GM18861 (cell line): ENCODE results near the gene NFS1.
"Not testable (repeated sequence)": the region's sequence is repeated elsewhere in the genome, so short reads cannot be mapped to it uniquely, and the experiment has no call there.

Experiments
- ATAC-seq: cut with Tn5 transposase; IDR thresholded peaks from one replicate; pipeline ENCODE4 v1.9.1; 2021; ENCODE audit not compliant: unreplicated experiment

NFS1 gene

DNA sequence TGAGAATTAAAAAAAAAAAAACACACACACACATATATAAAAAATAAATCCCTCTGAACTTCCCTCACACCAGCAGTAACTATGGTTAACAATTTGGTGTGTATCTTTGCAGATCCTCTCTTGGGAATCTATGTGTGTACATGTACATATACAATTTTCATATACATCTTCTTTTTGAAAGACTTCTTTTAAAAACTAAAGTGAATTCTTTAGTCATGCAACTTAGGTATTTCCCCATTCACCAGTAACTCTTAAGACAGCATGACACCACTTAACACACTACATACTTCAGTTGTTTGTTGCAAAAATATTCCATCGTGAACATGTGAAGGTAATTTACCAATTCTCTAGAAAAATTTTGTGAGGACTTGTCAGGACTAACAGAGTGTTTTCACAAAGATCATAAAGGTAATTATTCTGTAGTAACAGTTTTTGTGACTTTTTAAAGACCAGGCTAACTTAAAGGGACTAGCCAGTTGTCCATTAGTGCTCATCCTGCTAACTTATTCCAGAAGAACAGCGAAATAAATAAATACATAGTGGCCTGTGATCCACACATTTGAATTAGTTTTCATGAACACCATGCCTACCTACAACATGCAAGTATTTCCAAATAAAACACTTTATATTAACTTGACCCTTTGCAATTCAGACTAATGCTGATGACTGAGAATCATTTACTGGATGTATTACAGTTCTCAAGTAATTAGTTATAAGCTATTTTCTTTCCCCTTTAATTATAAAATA is 30.9 kb upstream of the NFS1 start:
- no peak for ATAC-seq

- no peak for ATAC-seq
Observed at GRCh38 chr20:35729283-35729807, 30.2 kb upstream of the NFS1 start.

- ATAC-seq, result no peak
Observed at GRCh38 chr20:35726842-35727711, 27.9 kb upstream of the NFS1 start.

DNA sequence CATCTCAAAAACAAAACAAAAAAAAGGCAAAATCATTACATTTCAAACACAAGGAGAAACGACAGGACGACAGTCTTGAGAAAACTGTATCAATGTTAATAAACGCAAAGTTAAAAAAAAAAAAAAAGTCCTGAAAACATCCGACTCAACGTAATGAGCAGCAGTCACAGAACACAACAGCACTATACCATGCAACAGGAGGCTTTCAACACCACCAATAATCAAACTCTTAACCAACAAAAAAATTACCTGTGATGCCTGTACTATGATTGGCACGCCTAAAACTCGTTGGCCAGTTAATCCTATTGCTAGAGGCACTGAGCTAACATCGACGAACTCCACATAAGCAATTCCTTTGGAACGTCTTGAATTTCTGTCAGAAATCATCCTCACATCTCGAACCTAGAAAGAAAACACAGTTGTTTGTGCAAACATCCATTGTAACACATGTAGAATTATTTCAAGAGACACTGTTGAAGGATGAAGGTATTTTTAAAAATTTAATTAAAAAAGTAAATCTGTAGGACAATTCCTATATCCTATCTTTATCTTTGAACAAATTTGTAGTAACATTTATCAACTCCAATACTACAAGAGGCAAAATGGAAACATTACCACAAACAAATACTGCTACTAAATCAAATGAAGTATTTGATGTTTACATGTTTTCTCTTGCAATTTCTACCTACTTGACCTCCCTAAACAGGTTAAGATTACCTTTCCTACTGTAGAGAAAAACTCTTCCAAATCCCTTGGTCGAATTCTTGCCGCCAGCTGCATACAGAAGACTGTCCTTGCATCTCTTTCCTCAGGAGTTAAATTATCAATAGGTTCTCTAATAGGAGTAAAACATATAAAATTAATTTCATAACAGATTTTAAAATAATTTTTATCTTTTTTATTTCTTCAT is 25.4 kb upstream of the NFS1 start:
- ATAC-seq, result no peak

DNA sequence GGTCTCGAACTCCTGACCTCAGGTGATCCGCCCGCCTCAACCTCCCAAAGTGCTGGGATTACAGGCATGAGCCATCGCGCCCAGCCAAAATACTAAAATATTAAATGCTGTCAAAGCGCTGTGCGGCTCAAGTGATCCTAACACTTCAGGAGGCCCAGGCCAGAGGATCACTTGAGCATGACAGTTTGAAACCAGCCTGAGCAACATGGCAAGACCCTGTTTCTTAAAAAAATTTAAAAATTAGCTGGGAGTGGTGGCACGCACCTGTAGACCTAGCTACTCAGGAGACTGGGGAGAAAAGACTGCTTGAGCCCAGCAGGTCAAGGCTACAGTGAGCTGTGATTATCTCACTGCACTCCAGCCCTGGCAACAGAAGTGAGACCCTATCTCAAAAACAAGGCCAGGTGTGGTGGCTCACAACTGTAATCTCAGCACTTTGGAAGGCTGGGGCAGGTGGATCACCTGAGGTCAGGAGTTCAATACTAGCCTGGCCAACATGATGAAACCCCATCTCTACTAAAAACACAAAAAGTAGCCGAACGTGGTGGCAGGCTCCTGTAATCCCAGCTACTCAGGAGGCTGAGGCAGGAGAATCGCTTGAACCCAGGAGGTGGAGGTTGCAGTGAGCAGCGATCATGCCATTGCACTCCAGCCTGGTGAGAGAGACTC is 24.6 kb upstream of the NFS1 start:
- ATAC-seq, result not testable (repeated sequence)

- not testable (repeated sequence) for ATAC-seq
Observed at GRCh38 chr20:35723275-35723639, 24.1 kb upstream of the NFS1 start.

GRCh38 chr20:35721621-35722020 is 22.5 kb upstream of the NFS1 start:
- no peak for ATAC-seq

DNA sequence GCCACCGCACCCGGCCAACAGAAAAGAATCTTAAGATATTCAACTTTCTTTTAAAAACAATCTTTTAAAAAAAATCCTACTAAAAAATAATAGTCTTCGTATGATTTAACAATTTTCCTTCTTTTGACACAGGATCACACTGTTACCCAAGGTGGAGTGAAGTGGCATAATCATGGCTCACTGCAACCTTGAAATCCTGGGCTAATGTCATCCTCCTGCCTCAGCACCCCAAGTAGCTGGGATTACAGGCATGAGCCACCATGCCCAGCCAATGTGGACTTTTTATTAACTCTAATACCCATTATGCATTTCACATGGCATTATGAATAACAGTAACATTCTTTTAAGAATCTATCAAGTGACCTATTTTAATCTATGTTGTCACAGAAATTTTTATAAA is 22.1 kb upstream of the NFS1 start:
- no peak for ATAC-seq

DNA sequence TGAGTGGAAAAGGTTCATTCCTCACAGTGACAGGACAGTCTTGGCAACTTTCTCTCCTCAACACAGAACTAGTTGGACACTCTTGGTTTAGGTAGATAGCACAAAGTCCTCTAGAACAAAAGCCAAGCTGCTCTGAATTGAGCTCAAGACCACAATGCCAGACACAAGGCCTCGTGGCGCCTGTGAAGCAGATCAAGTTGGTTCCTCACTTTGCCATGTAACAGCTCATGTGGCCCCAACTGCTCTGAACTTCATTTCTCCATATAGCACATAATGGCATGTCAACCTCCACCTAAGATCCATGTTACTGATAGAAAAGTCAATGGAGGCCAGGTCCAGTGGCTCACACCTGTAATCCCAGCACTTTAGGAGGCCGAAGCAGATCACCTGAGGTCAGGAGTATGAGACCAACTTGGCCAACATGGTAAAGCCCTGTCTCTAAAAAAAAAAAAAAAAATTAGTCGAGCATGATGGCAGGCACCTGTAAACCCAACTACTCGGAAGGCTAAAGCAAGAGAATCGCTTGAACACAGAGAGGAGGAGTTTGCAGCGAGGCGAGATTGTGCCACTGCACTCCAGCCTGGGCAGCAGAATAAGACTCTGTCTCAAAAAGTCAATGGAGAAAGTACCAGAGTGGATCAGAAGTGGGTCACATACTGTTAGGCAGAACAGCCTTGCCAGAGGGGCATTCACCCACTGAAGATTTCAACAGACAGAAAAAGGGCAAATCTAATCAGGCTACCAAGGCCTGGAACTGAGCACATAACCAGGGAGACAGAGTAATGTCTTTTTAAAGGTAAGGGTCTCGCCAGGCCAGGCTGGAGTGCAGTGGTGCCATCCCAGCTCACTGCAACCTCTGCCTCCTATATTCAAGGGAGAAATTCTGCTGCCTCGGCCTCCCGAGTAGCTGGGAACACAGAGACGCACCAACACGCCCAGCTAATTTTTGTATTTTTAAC is 21.3 kb upstream of the NFS1 start:
- no peak for ATAC-seq

DNA sequence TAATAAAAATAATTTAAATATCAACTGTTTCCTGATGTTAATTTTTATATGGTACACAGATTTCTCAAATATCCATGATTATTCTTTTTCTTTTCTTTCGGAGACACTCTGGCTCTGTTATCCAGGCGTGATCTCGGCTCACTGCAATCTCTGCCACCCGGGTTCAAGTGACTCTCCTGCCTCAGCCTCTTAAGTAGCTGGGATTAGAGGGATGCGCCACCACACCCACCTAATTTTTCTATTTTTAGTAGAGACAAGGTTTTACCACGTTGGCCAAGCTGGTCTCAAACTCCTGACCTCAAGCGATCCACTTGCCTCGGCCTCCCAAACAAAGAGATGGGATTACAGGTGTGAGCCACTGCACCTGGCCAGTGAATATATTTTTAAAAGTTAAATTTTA is 20.6 kb upstream of the NFS1 start:
- ATAC-seq, result no peak

- no peak for ATAC-seq
Observed at GRCh38 chr20:35718972-35719635, 20.0 kb upstream of the NFS1 start.

GRCh38 chr20:35718321-35718720 is 19.2 kb upstream of the NFS1 start:
- ATAC-seq, result not testable (repeated sequence)

DNA sequence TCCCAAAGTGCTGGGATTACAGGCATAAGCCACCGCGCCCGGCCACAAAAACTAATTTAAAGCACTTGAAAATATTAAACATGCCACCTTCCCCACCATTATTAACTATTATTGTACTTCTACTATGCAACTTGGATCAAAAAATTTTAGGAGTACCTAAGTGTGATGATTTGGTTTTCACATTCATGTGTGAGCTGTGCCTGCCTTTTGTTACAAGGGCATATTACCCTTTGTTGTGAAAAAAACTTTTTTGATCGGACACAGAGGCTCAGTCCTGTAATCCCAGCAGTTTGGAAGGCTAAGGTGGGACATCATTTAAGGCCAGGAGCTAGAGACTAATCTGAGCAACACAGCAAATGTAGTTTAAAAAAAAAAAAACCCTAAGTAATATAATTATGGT is 17.2 kb upstream of the NFS1 start:
- ATAC-seq, result no peak

- ATAC-seq, result no peak
Observed at GRCh38 chr20:35715652-35716051, 16.5 kb upstream of the NFS1 start.

GRCh38 chr20:35714127-35714526 is 15.0 kb upstream of the NFS1 start:
- no peak for ATAC-seq

GRCh38 chr20:35713120-35713519 is 14.0 kb upstream of the NFS1 start:
- ATAC-seq, result not testable (repeated sequence)

DNA sequence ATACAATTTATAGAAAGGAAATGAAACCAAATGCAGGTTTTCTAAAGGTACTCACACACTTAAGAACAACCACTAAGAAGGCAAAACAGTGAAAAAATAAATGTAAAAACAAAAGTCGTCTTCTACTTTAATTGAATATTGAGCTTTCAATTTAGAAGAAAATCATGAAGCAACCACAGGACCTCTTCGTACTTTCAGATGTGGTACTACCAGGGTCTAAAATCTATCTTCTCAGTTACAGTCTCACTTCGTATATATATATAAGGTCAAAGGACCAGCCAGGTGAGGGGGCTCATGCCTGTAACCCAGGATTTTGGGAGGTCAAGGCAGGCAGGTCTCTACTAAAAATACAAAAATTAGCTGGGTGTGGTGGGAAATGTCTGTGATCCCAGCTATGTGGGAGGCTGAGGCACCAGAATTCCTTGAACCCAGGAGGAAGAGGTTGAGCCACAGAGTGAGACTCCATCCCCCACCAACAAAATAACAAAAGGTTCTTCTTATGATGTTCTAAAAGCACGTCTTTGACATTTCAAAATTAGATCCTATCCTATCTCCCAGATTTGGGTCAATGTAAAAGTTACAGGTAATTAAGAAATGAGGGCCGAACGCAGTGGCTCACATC is 12.5 kb upstream of the NFS1 start:
- ATAC-seq, result no peak

- no peak for ATAC-seq
Observed at GRCh38 chr20:35710884-35711587, 11.9 kb upstream of the NFS1 start.
